Peyer's patch (tissue), 4 donors: ENCODE measurements around the gene ANXA6. TPM values are rescaled to one million over a fixed set of nuclear protein-coding genes. Genes with fewer than 3 reads are reported as not detected.

Source experiments
- DNase-seq, 3 donors: peaks; one replicate each; pipeline ENCODE4 v3.0.0-alpha.2; 2017 to 2019
- H3K27ac ChIP-seq, 4 donors: fragments of 200-600 bp; sonication (generic); one replicate each; pipeline ENCODE4 v1.5.1; 2016 to 2019
- H3K27me3 ChIP-seq, 2 donors: fragments of 200-600 bp; sonication (generic); one replicate each; pipeline ENCODE4 v1.5.1; 2019
- H3K36me3 ChIP-seq, 3 donors: fragments of 200-600 bp; sonication (generic); one replicate each; pipeline ENCODE4 v1.5.1; 2016 to 2019
- H3K4me1 ChIP-seq, 4 donors: fragments of 200-600 bp; sonication (generic); one replicate each; pipeline ENCODE4 v1.5.1; 2016 to 2019
- H3K4me3 ChIP-seq, 4 donors: fragments of 200-600 bp; sonication (generic); 1 replicate in 3 of 4; 2 replicates in 1 of 4; pipeline ENCODE4 v1.5.1; 2016 to 2019; ENCODE audit warnings: mild to moderate bottlenecking in 1 of 4
- H3K9me3 ChIP-seq, 4 donors: fragments of 200-600 bp; sonication (generic); one replicate each; pipeline ENCODE4 v1.5.1; 2016 to 2019; ENCODE audit warnings: mild to moderate bottlenecking in 1 of 4
- POLR2A ChIP-seq, 2 donors: fragments of 450-650 bp; IDR thresholded peaks; one replicate each; pipeline ENCODE4 v1.5.1; 2017; ENCODE audit warnings: antibody characterized with exemption in 2 of 2, mild to moderate bottlenecking in 2 of 2, moderate library complexity in 2 of 2
- total RNA-seq, 4 donors: library from RNA; depleted of rRNA; stranded (reverse); fragments of >200 nt; gene quantifications; one replicate each; pipeline ENCODE4 v1.1.0, GENCODE V29; 2016
- TF ChIP-seq, protein P1 (sequence below), 6 experiments: fragments of 450-650 bp in 4 of 6; fragments of 200-600 bp in 2 of 6; sonication (generic) in 1 of 6; IDR thresholded peaks; one replicate each; pipeline ENCODE4 v1.5.1; 2017 to 2019; ENCODE audit warnings: antibody characterized with exemption in 6 of 6, mild to moderate bottlenecking in 3 of 6, moderate library complexity in 1 of 6

ANXA6 gene
- total RNA-seq, 4 donors from 2014 or later, result 11.2 to 228 (median 30.1) TPM

DNA sequence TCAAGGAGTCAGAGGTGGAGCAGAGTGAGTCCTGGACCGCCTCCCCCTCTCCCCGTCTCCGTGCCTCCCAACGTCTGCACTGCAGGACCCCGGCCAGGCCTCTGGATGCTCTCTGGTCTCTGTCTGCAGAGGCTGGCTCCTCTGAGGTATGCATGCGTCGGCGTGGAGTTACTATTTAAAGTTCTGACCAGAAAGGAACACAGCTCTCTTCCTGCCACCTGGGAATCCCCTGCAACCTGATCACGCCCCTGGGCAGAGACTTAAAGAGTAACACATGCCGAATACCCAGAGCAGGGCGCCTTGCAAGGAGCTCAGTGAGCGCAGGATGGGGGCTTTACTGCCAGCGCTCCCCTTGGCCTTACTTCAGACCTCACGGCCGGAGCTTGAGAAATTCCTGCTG lies 16.0 kb downstream of the ANXA6 start:
- H3K9me3 ChIP-seq, result no peaks in the 10 kb centered on the region
- peak in 2 of 3 donors; percentile 73 to 80 for DNase-seq
- H3K4me3 ChIP-seq, result peak overlapping the region in 1 of 4 donors; percentile 25
- no peak for TF ChIP-seq POLR2A (IDR thresholded peaks at IDR 0.05)
- TF ChIP-seq, protein P1, sequence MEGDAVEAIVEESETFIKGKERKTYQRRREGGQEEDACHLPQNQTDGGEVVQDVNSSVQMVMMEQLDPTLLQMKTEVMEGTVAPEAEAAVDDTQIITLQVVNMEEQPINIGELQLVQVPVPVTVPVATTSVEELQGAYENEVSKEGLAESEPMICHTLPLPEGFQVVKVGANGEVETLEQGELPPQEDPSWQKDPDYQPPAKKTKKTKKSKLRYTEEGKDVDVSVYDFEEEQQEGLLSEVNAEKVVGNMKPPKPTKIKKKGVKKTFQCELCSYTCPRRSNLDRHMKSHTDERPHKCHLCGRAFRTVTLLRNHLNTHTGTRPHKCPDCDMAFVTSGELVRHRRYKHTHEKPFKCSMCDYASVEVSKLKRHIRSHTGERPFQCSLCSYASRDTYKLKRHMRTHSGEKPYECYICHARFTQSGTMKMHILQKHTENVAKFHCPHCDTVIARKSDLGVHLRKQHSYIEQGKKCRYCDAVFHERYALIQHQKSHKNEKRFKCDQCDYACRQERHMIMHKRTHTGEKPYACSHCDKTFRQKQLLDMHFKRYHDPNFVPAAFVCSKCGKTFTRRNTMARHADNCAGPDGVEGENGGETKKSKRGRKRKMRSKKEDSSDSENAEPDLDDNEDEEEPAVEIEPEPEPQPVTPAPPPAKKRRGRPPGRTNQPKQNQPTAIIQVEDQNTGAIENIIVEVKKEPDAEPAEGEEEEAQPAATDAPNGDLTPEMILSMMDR (IDR thresholded peaks at IDR 0.05), result no peak
- H3K27ac ChIP-seq, result peak overlapping the region in 3 of 4 donors; percentile 33 to 68 (median 42)
- H3K27me3 ChIP-seq, result no peaks in the 10 kb centered on the region
- peaks cover 0 to 31% (median 0%) of the 10 kb centered on the region in 3 donors for H3K36me3 ChIP-seq
- peaks cover 0 to 42% (median 28%) of the 10 kb centered on the region in 4 donors for H3K4me1 ChIP-seq

DNA sequence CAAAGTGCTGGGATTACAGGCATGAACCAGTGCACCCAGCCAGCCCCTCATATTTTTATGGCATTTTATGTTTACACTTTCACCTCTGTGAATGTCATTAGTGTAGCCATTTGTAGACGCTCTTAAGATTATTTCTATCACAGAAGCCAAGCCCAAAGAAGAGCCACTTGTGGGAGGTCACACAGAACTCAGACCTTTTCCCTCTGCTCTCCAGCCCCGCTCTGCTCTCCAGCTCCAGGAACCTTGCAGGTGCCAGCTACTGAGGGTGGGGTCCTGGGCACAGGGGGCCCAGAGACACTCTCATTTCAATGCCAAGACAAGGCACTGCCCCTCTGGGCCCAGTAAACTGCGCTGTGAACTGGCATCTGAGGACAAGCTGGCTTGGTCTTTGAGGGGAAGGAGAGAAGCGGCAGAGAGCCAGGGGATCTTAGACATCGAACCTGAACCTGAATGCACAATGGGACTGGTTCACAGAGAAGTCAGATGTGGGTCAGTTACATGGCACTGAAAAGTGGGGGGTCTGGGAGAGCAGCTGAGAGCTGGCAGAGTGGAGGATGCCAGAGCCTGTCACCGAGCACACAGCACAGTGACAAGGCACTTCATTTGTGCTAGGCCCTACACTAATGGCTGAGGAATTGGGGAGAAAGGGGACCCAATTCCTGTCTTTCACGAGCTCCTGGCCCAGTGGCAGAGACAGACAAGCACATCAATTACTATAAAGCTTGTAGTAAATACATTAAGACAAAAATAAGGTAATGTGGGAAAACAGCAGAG lies 16.7 kb downstream of the ANXA6 start:
- H3K27ac ChIP-seq, result peak overlapping the region in 3 of 4 donors; percentile 33 to 68 (median 42)
- H3K9me3 ChIP-seq, result no peaks in the 10 kb centered on the region
- TF ChIP-seq POLR2A (IDR thresholded peaks at IDR 0.05), result no peak
- TF ChIP-seq, protein P1 (IDR thresholded peaks at IDR 0.05), result no peak
- H3K4me1 ChIP-seq, result peaks cover 0 to 36% (median 26%) of the 10 kb centered on the region in 4 donors
- peak overlapping the region in 1 of 4 donors; percentile 25 for H3K4me3 ChIP-seq
- peaks cover 0 to 37% (median 0%) of the 10 kb centered on the region in 3 donors for H3K36me3 ChIP-seq
- H3K27me3 ChIP-seq, result no peaks in the 10 kb centered on the region
- no peak for DNase-seq

DNA sequence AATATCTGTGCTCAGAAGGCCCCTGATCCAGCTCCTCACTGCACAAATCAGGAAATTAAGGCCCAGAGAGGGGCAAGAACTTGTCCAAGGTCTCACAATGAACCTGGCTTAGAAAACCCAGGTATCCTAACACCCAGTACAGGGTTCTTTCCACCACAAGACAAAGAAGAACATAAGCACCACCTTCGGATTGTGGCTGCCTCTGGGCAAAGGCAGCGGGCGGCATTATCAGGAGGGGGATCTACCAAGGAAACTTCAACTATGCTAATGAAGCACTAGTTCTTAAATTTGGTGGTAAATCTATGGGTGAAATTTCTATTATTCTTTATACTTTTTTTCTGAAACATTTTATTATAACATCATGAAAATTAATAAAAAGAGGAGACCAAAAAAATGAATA lies 17.9 kb downstream of the ANXA6 start:
- Histone ChIP-seq H3K27ac (no peak overlapping the region), H3K9me3 (no peaks in the 10 kb centered on the region), H3K27me3 (no peaks in the 10 kb centered on the region), H3K36me3 (peaks cover 0 to 49% (median 0%) of the 10 kb centered on the region in 3 donors), H3K4me3 (no peak overlapping the region), H3K4me1 (peaks cover 0 to 34% (median 21%) of the 10 kb centered on the region in 4 donors)
- no peak for TF ChIP-seq POLR2A (IDR thresholded peaks at IDR 0.05)
- TF ChIP-seq, protein P1 (IDR thresholded peaks at IDR 0.05), result no peak
- DNase-seq, result no peak

DNA sequence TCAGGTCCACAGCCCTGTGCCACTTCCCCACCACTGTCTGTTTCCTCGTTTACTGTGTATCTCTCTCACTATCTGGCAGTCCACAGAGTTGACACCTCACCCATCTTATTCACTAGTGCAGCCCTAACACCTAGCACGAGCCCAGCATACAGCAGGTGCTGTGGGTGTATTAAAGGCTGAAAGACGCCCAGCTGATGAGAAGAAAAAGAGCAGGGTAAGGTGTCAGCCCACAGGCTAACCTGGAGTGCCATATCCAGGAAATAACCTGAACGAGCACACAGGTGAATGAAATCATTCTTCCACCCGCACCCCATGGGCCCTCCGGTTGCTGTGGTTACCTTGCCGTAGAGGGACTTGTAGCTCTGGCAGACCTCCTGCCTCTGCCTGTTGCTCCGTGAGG lies 18.6 kb downstream of the ANXA6 start:
- DNase-seq, result no peak
- Histone ChIP-seq H3K4me1 (peaks cover 0 to 36% (median 22%) of the 10 kb centered on the region in 4 donors), H3K9me3 (no peaks in the 10 kb centered on the region), H3K4me3 (no peak overlapping the region), H3K27ac (no peak overlapping the region), H3K36me3 (peaks cover 0 to 54% (median 0%) of the 10 kb centered on the region in 3 donors), H3K27me3 (no peaks in the 10 kb centered on the region)
- TF ChIP-seq POLR2A (IDR thresholded peaks at IDR 0.05), result no peak
- TF ChIP-seq, protein P1 (IDR thresholded peaks at IDR 0.05), result no peak

DNA sequence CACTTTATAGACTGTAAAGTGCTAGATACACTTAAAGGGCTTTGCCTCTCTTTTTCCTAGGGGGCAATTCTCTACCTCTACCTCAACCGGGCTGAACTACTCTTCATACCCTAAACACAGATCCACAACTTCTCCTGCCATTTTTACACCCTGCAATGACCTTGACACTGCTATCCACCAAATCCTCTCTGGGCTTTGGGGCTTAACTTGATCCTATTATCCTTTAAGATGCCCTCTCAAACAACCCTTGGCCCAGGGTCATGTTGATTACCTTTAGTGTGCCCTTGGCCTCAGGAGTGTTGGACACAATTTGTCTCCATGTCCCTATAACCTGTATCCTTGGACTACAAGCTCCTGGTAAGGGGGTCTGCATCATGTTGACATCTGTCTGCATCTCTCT lies 19.5 kb downstream of the ANXA6 start:
- no peaks in the 10 kb centered on the region for H3K27me3 ChIP-seq
- no peaks in the 10 kb centered on the region for H3K9me3 ChIP-seq
- H3K36me3 ChIP-seq, result peaks cover 0 to 63% (median 0%) of the 10 kb centered on the region in 3 donors
- no peak for TF ChIP-seq POLR2A (IDR thresholded peaks at IDR 0.05)
- TF ChIP-seq, protein P1 (IDR thresholded peaks at IDR 0.05), result no peak
- H3K4me1 ChIP-seq, result peaks cover 0 to 35% (median 25%) of the 10 kb centered on the region in 4 donors
- no peak overlapping the region for H3K4me3 ChIP-seq
- DNase-seq, result no peak
- no peak overlapping the region for H3K27ac ChIP-seq
